Nephron (organoid): ENCODE data around the gene TRANK1.

Experiments
- H3K27ac Mint-ChIP-seq, 3 experiments: 2 replicates each; pipeline ENCODE4 v1.8.0; 2020; ENCODE audit warnings: mixed read lengths in 3 of 3, mild to moderate bottlenecking in 2 of 3, moderate library complexity in 1 of 3
- H3K27me3 Mint-ChIP-seq: 2 replicates; pipeline ENCODE4 v1.8.0; 2021; ENCODE audit warnings: low read depth, mild to moderate bottlenecking, moderate library complexity, mixed read lengths
- H3K36me3 Mint-ChIP-seq: 2 replicates; pipeline ENCODE4 v1.8.0; 2020; ENCODE audit warnings: low read depth, mixed read lengths
- H3K4me1 Mint-ChIP-seq: 2 replicates; pipeline ENCODE4 v1.8.0; 2020; ENCODE audit warnings: mixed read lengths
- H3K4me3 Mint-ChIP-seq, 3 experiments: 2 replicates each; pipeline ENCODE4 v1.8.0; 2020; ENCODE audit warnings: mild to moderate bottlenecking in 3 of 3, mixed read lengths in 3 of 3, moderate library complexity in 2 of 3
- H3K9me3 Mint-ChIP-seq: 2 replicates; pipeline ENCODE4 v1.8.0; 2020; ENCODE audit warnings: mixed read lengths
- CTCF ChIP-seq, 3 experiments: fragments of 200-600 bp; sonication (generic); IDR thresholded peaks; one replicate each; pipeline ENCODE4 v1.5.0; 2021; ENCODE audit warnings: antibody characterized with exemption in 3 of 3; ENCODE audit not compliant: unreplicated experiment in 3 of 3

The TRANK1 gene

GRCh38 chr3:36803091-36803791 is 141.6 kb downstream of the TRANK1 start:
- Mint-ChIP-seq H3K36me3 (peaks cover 4% of the 10 kb centered on the region), H3K4me1 (no peaks in the 10 kb centered on the region), H3K27ac (no peak overlapping the region), H3K9me3 (peaks cover 32% of the 10 kb centered on the region), H3K27me3 (peaks cover 4% of the 10 kb centered on the region), H3K4me3 (no peak overlapping the region)
- TF ChIP-seq CTCF (IDR thresholded peaks at IDR 0.05; ENCODE audit: unreplicated experiment in 3 of 3): no peak

GRCh38 chr3:36800533-36801116 is 144.2 kb downstream of the TRANK1 start:
- TF ChIP-seq CTCF (IDR thresholded peaks at IDR 0.05; ENCODE audit: unreplicated experiment in 3 of 3): no peak
- Mint-ChIP-seq H3K4me3 (no peak overlapping the region), H3K4me1 (peaks cover 4% of the 10 kb centered on the region), H3K9me3 (peaks cover 19% of the 10 kb centered on the region), H3K36me3 (no peaks in the 10 kb centered on the region), H3K27ac (no peak overlapping the region), H3K27me3 (peaks cover 4% of the 10 kb centered on the region)

GRCh38 chr3:36796881-36797280 is 148.0 kb downstream of the TRANK1 start:
- Mint-ChIP-seq H3K36me3 (no peaks in the 10 kb centered on the region), H3K27ac (no peak overlapping the region), H3K27me3 (no peaks in the 10 kb centered on the region), H3K4me1 (peaks cover 4% of the 10 kb centered on the region), H3K4me3 (no peak overlapping the region), H3K9me3 (peaks cover 10% of the 10 kb centered on the region)
- no peak for TF ChIP-seq CTCF (IDR thresholded peaks at IDR 0.05; ENCODE audit: unreplicated experiment in 3 of 3)

- TF ChIP-seq CTCF (IDR thresholded peaks at IDR 0.05; ENCODE audit: unreplicated experiment in 3 of 3): no peak
- Mint-ChIP-seq H3K27ac (peak overlapping the region in 1 of 3 experiments; percentile 46), H3K4me3 (no peak overlapping the region), H3K36me3 (no peaks in the 10 kb centered on the region), H3K9me3 (peaks cover 3% of the 10 kb centered on the region), H3K27me3 (peaks cover 4% of the 10 kb centered on the region), H3K4me1 (peaks cover 4% of the 10 kb centered on the region)
Observed at GRCh38 chr3:36796161-36796560, 148.7 kb downstream of the TRANK1 start.

GRCh38 chr3:36795622-36796021 is 149.2 kb downstream of the TRANK1 start:
- Mint-ChIP-seq H3K4me1 (peaks cover 4% of the 10 kb centered on the region), H3K27ac (no peak overlapping the region), H3K4me3 (no peak overlapping the region), H3K9me3 (peaks cover 3% of the 10 kb centered on the region), H3K36me3 (no peaks in the 10 kb centered on the region), H3K27me3 (peaks cover 9% of the 10 kb centered on the region)
- no peak for TF ChIP-seq CTCF (IDR thresholded peaks at IDR 0.05; ENCODE audit: unreplicated experiment in 3 of 3)

- peak in 1 of 3 experiments; percentile 29 for TF ChIP-seq CTCF (IDR thresholded peaks at IDR 0.05; ENCODE audit: unreplicated experiment in 3 of 3)
- Mint-ChIP-seq H3K4me1 (peaks cover 4% of the 10 kb centered on the region), H3K4me3 (no peak overlapping the region), H3K27ac (no peak overlapping the region), H3K27me3 (peaks cover 15% of the 10 kb centered on the region), H3K9me3 (no peaks in the 10 kb centered on the region), H3K36me3 (no peaks in the 10 kb centered on the region)
Observed at GRCh38 chr3:36792342-36792741, 152.5 kb downstream of the TRANK1 start.
